ENCODE results near the gene MPC1.

MPC1 gene

GRCh38 chr6:166400181-166400580 is 17.4 kb upstream of the MPC1 start:
- H3K4me2 ChIP-seq (ENCODE audit: low read length, poor library complexity, severe bottlenecking) = no peak overlapping the region
- no peak overlapping the region for H2BK12ac ChIP-seq (ENCODE audit: low read length in 2 of 2)
- no peak overlapping the region for H3K18ac ChIP-seq (ENCODE audit: low read depth in 1 of 2, low read length in 2 of 2)
- no peak overlapping the region for H3K14ac ChIP-seq (ENCODE audit: low read length in 2 of 2)
- H4K91ac ChIP-seq (ENCODE audit: low read length) = no peak overlapping the region
- H3K4ac ChIP-seq (ENCODE audit: low read depth in 1 of 2, low read length in 2 of 2) = no peak overlapping the region
- no peaks in the 10 kb centered on the region for H3K36me3 ChIP-seq (ENCODE audit: control insufficient read depth in 1 of 2, insufficient read depth in 2 of 2, low read depth in 1 of 2, low read length in 2 of 2)
- no peak overlapping the region for H2AFZ ChIP-seq (ENCODE audit: low read depth, low read length)
- no peak overlapping the region for H3K9ac ChIP-seq (ENCODE audit: low read length)
- 97% methylated on average over 2 of the region's 2 CpGs for WGBS
- no peaks in the 10 kb centered on the region for H3K9me3 ChIP-seq (ENCODE audit: control insufficient read depth, low read length)
- no peak overlapping the region for H2BK120ac ChIP-seq (ENCODE audit: low read depth, low read length)
- H2AK5ac ChIP-seq (ENCODE audit: low read length, severe bottlenecking) = no peak overlapping the region
- peaks cover 3% of the 10 kb centered on the region for H3K4me1 ChIP-seq (ENCODE audit: control insufficient read depth, insufficient read depth, low read depth, low read length)
- no peak overlapping the region for H2BK5ac ChIP-seq (ENCODE audit: low read depth, low read length, poor library complexity, severe bottlenecking)
- H4K8ac ChIP-seq (ENCODE audit: low read length) = no peak overlapping the region
- no peak overlapping the region for H3K23ac ChIP-seq (ENCODE audit: low read length in 2 of 2)
- no peak overlapping the region for H2BK15ac ChIP-seq (ENCODE audit: low read depth, poor library complexity, severe bottlenecking)
- H3K27me3 ChIP-seq (ENCODE audit: control insufficient read depth in 1 of 2, insufficient read depth in 1 of 2, low read length in 2 of 2) = peaks cover 11 to 32% of the 10 kb centered on the region in 2 experiments
- H3K27ac ChIP-seq (ENCODE audit: low read length, poor library complexity, severe bottlenecking) = no peak overlapping the region
- H3K79me1 ChIP-seq (replicated peaks; ENCODE audit: low read length, poor library complexity, severe bottlenecking) = no peaks in the 10 kb centered on the region
- no peak for DNase-seq
- H3K4me3 ChIP-seq (ENCODE audit: insufficient read depth in 1 of 2, low read depth in 1 of 2, low read length in 2 of 2) = no peak overlapping the region

- H2BK15ac ChIP-seq (ENCODE audit: low read depth, poor library complexity, severe bottlenecking) = no peak overlapping the region
- peaks cover 18 to 47% of the 10 kb centered on the region in 2 experiments for H3K27me3 ChIP-seq (ENCODE audit: control insufficient read depth in 1 of 2, insufficient read depth in 1 of 2, low read length in 2 of 2)
- H3K23ac ChIP-seq (ENCODE audit: low read length in 2 of 2) = no peak overlapping the region
- no peak for DNase-seq
- H3K79me1 ChIP-seq (replicated peaks; ENCODE audit: low read length, poor library complexity, severe bottlenecking) = no peaks in the 10 kb centered on the region
- H4K8ac ChIP-seq (ENCODE audit: low read length) = no peak overlapping the region
- no peak overlapping the region for H3K18ac ChIP-seq (ENCODE audit: low read depth in 1 of 2, low read length in 2 of 2)
- WGBS = 91% methylated on average over 3 of the region's 3 CpGs
- H4K91ac ChIP-seq (ENCODE audit: low read length) = no peak overlapping the region
- H2AFZ ChIP-seq (ENCODE audit: low read depth, low read length) = no peak overlapping the region
- H3K4me3 ChIP-seq (ENCODE audit: insufficient read depth in 1 of 2, low read depth in 1 of 2, low read length in 2 of 2) = no peak overlapping the region
- H3K27ac ChIP-seq (ENCODE audit: low read length, poor library complexity, severe bottlenecking) = no peak overlapping the region
- H3K4me2 ChIP-seq (ENCODE audit: low read length, poor library complexity, severe bottlenecking) = no peak overlapping the region
- no peak overlapping the region for H2BK120ac ChIP-seq (ENCODE audit: low read depth, low read length)
- H3K36me3 ChIP-seq (ENCODE audit: control insufficient read depth in 1 of 2, insufficient read depth in 2 of 2, low read depth in 1 of 2, low read length in 2 of 2) = no peaks in the 10 kb centered on the region
- peaks cover 3% of the 10 kb centered on the region for H3K4me1 ChIP-seq (ENCODE audit: control insufficient read depth, insufficient read depth, low read depth, low read length)
- no peaks in the 10 kb centered on the region for H3K9me3 ChIP-seq (ENCODE audit: control insufficient read depth, low read length)
- no peak overlapping the region for H3K14ac ChIP-seq (ENCODE audit: low read length in 2 of 2)
- H2BK5ac ChIP-seq (ENCODE audit: low read depth, low read length, poor library complexity, severe bottlenecking) = no peak overlapping the region
- H2BK12ac ChIP-seq (ENCODE audit: low read length in 2 of 2) = no peak overlapping the region
- H2AK5ac ChIP-seq (ENCODE audit: low read length, severe bottlenecking) = no peak overlapping the region
- no peak overlapping the region for H3K4ac ChIP-seq (ENCODE audit: low read depth in 1 of 2, low read length in 2 of 2)
- H3K9ac ChIP-seq (ENCODE audit: low read length) = no peak overlapping the region
Measured at GRCh38 chr6:166398348-166398747, 15.6 kb upstream of the MPC1 start.

DNA sequence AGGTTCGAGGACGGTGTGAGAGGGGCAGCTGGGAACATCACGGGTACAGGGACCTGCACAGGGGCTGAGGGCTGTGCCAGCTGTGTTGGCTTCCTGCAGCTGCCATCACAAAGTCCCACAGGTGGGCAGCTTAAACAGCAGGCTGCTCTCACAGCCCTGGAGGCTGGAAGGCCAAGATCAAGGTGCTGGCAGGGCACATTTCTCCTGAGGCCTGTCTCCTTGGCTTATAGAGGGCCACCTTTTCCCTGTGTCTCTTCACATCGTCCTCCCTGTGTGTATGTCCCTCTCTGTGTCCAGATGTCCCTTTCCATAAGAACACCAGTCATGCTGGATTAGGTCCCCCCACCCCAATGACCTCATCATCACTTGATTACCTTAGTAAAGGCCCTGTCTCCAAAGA is 15.1 kb upstream of the MPC1 start:
- no peak overlapping the region for H3K4me2 ChIP-seq (ENCODE audit: low read length, poor library complexity, severe bottlenecking)
- H3K9me3 ChIP-seq (ENCODE audit: control insufficient read depth, low read length) = no peaks in the 10 kb centered on the region
- no peak overlapping the region for H2AK5ac ChIP-seq (ENCODE audit: low read length, severe bottlenecking)
- H2BK120ac ChIP-seq (ENCODE audit: low read depth, low read length) = no peak overlapping the region
- peaks cover 3% of the 10 kb centered on the region for H3K4me1 ChIP-seq (ENCODE audit: control insufficient read depth, insufficient read depth, low read depth, low read length)
- no peak overlapping the region for H3K4me3 ChIP-seq (ENCODE audit: insufficient read depth in 1 of 2, low read depth in 1 of 2, low read length in 2 of 2)
- no peak overlapping the region for H4K91ac ChIP-seq (ENCODE audit: low read length)
- no peak overlapping the region for H2BK15ac ChIP-seq (ENCODE audit: low read depth, poor library complexity, severe bottlenecking)
- H3K9ac ChIP-seq (ENCODE audit: low read length) = no peak overlapping the region
- H3K18ac ChIP-seq (ENCODE audit: low read depth in 1 of 2, low read length in 2 of 2) = no peak overlapping the region
- H3K4ac ChIP-seq (ENCODE audit: low read depth in 1 of 2, low read length in 2 of 2) = no peak overlapping the region
- H3K27ac ChIP-seq (ENCODE audit: low read length, poor library complexity, severe bottlenecking) = no peak overlapping the region
- H3K14ac ChIP-seq (ENCODE audit: low read length in 2 of 2) = no peak overlapping the region
- no peak for DNase-seq
- no peaks in the 10 kb centered on the region for H3K36me3 ChIP-seq (ENCODE audit: control insufficient read depth in 1 of 2, insufficient read depth in 2 of 2, low read depth in 1 of 2, low read length in 2 of 2)
- no peak overlapping the region for H2BK12ac ChIP-seq (ENCODE audit: low read length in 2 of 2)
- peaks cover 18 to 47% of the 10 kb centered on the region in 2 experiments for H3K27me3 ChIP-seq (ENCODE audit: control insufficient read depth in 1 of 2, insufficient read depth in 1 of 2, low read length in 2 of 2)
- H4K8ac ChIP-seq (ENCODE audit: low read length) = no peak overlapping the region
- H3K23ac ChIP-seq (ENCODE audit: low read length in 2 of 2) = peak overlapping the region in 1 of 2 experiments; percentile 51
- no peak overlapping the region for H2BK5ac ChIP-seq (ENCODE audit: low read depth, low read length, poor library complexity, severe bottlenecking)
- H2AFZ ChIP-seq (ENCODE audit: low read depth, low read length) = no peak overlapping the region
- 74% methylated on average over 4 of the region's 4 CpGs for WGBS
- H3K79me1 ChIP-seq (replicated peaks; ENCODE audit: low read length, poor library complexity, severe bottlenecking) = no peaks in the 10 kb centered on the region

DNA sequence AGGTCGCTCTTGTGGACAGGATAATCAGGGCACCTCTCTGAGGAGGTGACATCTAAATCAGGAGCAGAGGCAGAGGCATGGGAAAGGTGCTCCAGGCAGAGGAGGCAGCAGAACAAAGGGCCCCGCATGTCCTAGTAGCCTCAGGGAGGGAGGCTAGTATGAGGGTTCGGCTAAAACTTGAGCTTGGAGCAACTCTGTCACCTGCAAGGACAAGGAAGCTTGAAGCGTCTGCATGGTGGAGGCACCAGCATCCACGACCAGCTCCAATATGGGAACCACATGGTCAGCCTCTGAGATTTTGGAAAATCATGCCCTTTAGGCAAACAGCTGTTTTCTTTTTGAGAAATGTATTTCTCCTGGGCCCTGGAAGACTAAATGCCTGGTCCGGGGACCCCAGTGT is 13.0 kb upstream of the MPC1 start:
- H2BK15ac ChIP-seq (ENCODE audit: low read depth, poor library complexity, severe bottlenecking) = no peak overlapping the region
- H3K4me3 ChIP-seq (ENCODE audit: insufficient read depth in 1 of 2, low read depth in 1 of 2, low read length in 2 of 2) = no peak overlapping the region
- no peak overlapping the region for H3K23ac ChIP-seq (ENCODE audit: low read length in 2 of 2)
- H4K91ac ChIP-seq (ENCODE audit: low read length) = no peak overlapping the region
- no peak for DNase-seq
- H3K9ac ChIP-seq (ENCODE audit: low read length) = no peak overlapping the region
- H3K9me3 ChIP-seq (ENCODE audit: control insufficient read depth, low read length) = no peaks in the 10 kb centered on the region
- 82% methylated on average over 6 of the region's 6 CpGs for WGBS
- no peak overlapping the region for H2AFZ ChIP-seq (ENCODE audit: low read depth, low read length)
- H3K14ac ChIP-seq (ENCODE audit: low read length in 2 of 2) = no peak overlapping the region
- no peak overlapping the region for H3K4ac ChIP-seq (ENCODE audit: low read depth in 1 of 2, low read length in 2 of 2)
- H3K79me1 ChIP-seq (replicated peaks; ENCODE audit: low read length, poor library complexity, severe bottlenecking) = no peaks in the 10 kb centered on the region
- H3K4me1 ChIP-seq (ENCODE audit: control insufficient read depth, insufficient read depth, low read depth, low read length) = peaks cover 3% of the 10 kb centered on the region
- no peak overlapping the region for H2BK5ac ChIP-seq (ENCODE audit: low read depth, low read length, poor library complexity, severe bottlenecking)
- H4K8ac ChIP-seq (ENCODE audit: low read length) = no peak overlapping the region
- no peak overlapping the region for H2BK12ac ChIP-seq (ENCODE audit: low read length in 2 of 2)
- H2AK5ac ChIP-seq (ENCODE audit: low read length, severe bottlenecking) = no peak overlapping the region
- H3K4me2 ChIP-seq (ENCODE audit: low read length, poor library complexity, severe bottlenecking) = no peak overlapping the region
- no peak overlapping the region for H3K27ac ChIP-seq (ENCODE audit: low read length, poor library complexity, severe bottlenecking)
- no peak overlapping the region for H3K18ac ChIP-seq (ENCODE audit: low read depth in 1 of 2, low read length in 2 of 2)
- peaks cover 22 to 56% of the 10 kb centered on the region in 2 experiments for H3K27me3 ChIP-seq (ENCODE audit: control insufficient read depth in 1 of 2, insufficient read depth in 1 of 2, low read length in 2 of 2)
- H2BK120ac ChIP-seq (ENCODE audit: low read depth, low read length) = no peak overlapping the region
- no peaks in the 10 kb centered on the region for H3K36me3 ChIP-seq (ENCODE audit: control insufficient read depth in 1 of 2, insufficient read depth in 2 of 2, low read depth in 1 of 2, low read length in 2 of 2)
